Psoas muscle (tissue), 8 donors: ENCODE data around the gene LSAMP. TPM values are rescaled to one million over a fixed set of nuclear protein-coding genes. Genes with fewer than 3 reads are reported as not detected.
A peak's percentile ranks its signal among the peaks of the same experiment; 100 is the strongest.

Experiments used
- ATAC-seq, 4 donors: fragments of 200-7000 bp; cut with Tn5 transposase; one replicate each; pipeline ENCODE4 v1.9.1; 2020; ENCODE audit warnings: moderate library complexity in 3 of 4, mild to moderate bottlenecking in 2 of 4
- DNase-seq, 2 donors: peaks; one replicate each; pipeline ENCODE4 v3.0.0-alpha.2; 2020
- H3K27ac ChIP-seq: fragments of 200-600 bp; one replicate; pipeline ENCODE4 v1.8.0; 2022
- H3K27me3 ChIP-seq, 3 donors: fragments of 200-600 bp in 1 of 3; one replicate each; pipeline versions ENCODE4 v1.6.1 to v1.8.0; 2013 to 2022; ENCODE audit warnings: low read length in 2 of 3, mild to moderate bottlenecking in 2 of 3, moderate library complexity in 1 of 3; ENCODE audit not compliant: insufficient read depth in 3 of 3
- H3K36me3 ChIP-seq, 2 donors: fragments of 200-600 bp in 1 of 2; one replicate each; pipeline versions ENCODE4 v1.6.1 to v1.8.0; 2013 to 2022; ENCODE audit warnings: low read depth in 1 of 2, mild to moderate bottlenecking in 1 of 2, moderate library complexity in 1 of 2; ENCODE audit not compliant: insufficient read depth in 1 of 2
- H3K4me1 ChIP-seq: fragments of 200-600 bp; one replicate; pipeline ENCODE4 v1.8.0; 2022
- H3K4me3 ChIP-seq: fragments of 200-600 bp; one replicate; pipeline ENCODE4 v1.8.0; 2022; ENCODE audit warnings: mild to moderate bottlenecking
- H3K9me3 ChIP-seq: fragments of 200-600 bp; one replicate; pipeline ENCODE4 v1.8.0; 2022
- CTCF ChIP-seq: fragments of 200-600 bp; IDR thresholded peaks from one replicate; pipeline ENCODE4 v1.8.0; 2022; ENCODE audit warnings: antibody characterized with exemption
- WGBS, 3 donors: extraction: QIAGEN DNeasy Blood & Tissue Kit; methylation state at CpG; one replicate each; pipeline versions ENCODE4 v1.1.6 to v1.1.7; 2013; 5-methylcytosine and 5-hydroxymethylcytosine counted together
- intact Hi-C, 2 donors: fragments of 100-400 bp; cut with DNase I; formaldehyde crosslinking; loops; one replicate each; pipeline versions ENCODE4 v1.11.0 to v1.14.2; 2022
- polyA plus RNA-seq, 3 donors: library from polyadenylated mRNA; stranded (reverse); fragments of 200-250 nt; gene quantifications; one replicate each; pipeline ENCODE4 v1.2.3, GENCODE V29; 2013
- total RNA-seq, 4 donors: library from RNA; stranded (reverse); fragmentation: NEBNext Ultra II Directional in 2 of 4; extraction: Animal tissue kit (Norgen Biotek cat#: 25700) in 2 of 4; gene quantifications; one replicate each; pipeline versions ENCODE4 v1.2.1 to v1.2.4, GENCODE V29; 2021 to 2023
- donor health status: healthy with polysubstance abuse.
- donor health status: DM: no; HTN: no; CAD: no; lungs with moderate emphysema.
- donor health status: Bipolar disorder and iron deficiency.
- donor health status: healthy.
- donor health status: DM: yes; HTN: yes; CAD: no.
- donor health status: DM: no; HTN: no; CAD: no.
- donor health status: DM: no; HTN: no; CAD: no.
- donor health status: DM: yes; HTN: yes; CAD: no.

LSAMP gene
- total and polyA plus RNA-seq, 7 donors: 0.01 to 0.17 (median 0.04) TPM; not detected in 4

- intact Hi-C loops: no loop called here
- DNase-seq: no peak
- Histone ChIP-seq H3K27ac (no peak overlapping the region), H3K4me1 (no peaks in the 10 kb centered on the region), H3K9me3 (no peaks in the 10 kb centered on the region), H3K4me3 (no peak overlapping the region), H3K36me3 (no peaks in the 10 kb centered on the region), H3K27me3 (no peaks in the 10 kb centered on the region)
- peak; percentile 71 to 87 (median 78) for ATAC-seq
- WGBS, 3 donors: 66 to 75% (median 67%) methylated on average over 3 of the region's 3 CpGs
- TF ChIP-seq CTCF: no peak
These were observed 654.5 kb downstream of the LSAMP start for GRCh38 chr3:115790759-115791158.

GRCh38 chr3:115789481-115789880 lies 655.8 kb downstream of the LSAMP start:
- Histone ChIP-seq H3K27me3 (no peaks in the 10 kb centered on the region), H3K27ac (no peak overlapping the region), H3K4me1 (no peaks in the 10 kb centered on the region), H3K9me3 (no peaks in the 10 kb centered on the region), H3K36me3 (no peaks in the 10 kb centered on the region), H3K4me3 (no peak overlapping the region)
- 87 to 94% (median 93%) methylated on average over 4 of the region's 4 CpGs for WGBS, 3 donors
- intact Hi-C loops: loop anchor here (10.0 kb wide), 1 partner anchor 575 kb away; no protein-coding TSS in a partner anchor
- TF ChIP-seq CTCF: no peak
- no peak for ATAC-seq
- DNase-seq: no peak

GRCh38 chr3:115788921-115789470 lies 656.3 kb downstream of the LSAMP start:
- Histone ChIP-seq H3K4me3 (no peak overlapping the region), H3K36me3 (no peaks in the 10 kb centered on the region), H3K9me3 (no peaks in the 10 kb centered on the region), H3K27me3 (no peaks in the 10 kb centered on the region), H3K4me1 (no peaks in the 10 kb centered on the region), H3K27ac (no peak overlapping the region)
- no peak for ATAC-seq
- 68 to 72% (median 72%) methylated on average over 4 of the region's 4 CpGs for WGBS, 3 donors
- intact Hi-C loops: loop anchor here (10.0 kb wide), 1 partner anchor 574 kb away; no protein-coding TSS in a partner anchor
- no peak for DNase-seq
- TF ChIP-seq CTCF: no peak

GRCh38 chr3:115787818-115788217 lies 657.5 kb downstream of the LSAMP start:
- H3K4me1 ChIP-seq: no peaks in the 10 kb centered on the region
- no peak overlapping the region for H3K27ac ChIP-seq
- no peak for DNase-seq
- ATAC-seq: no peak
- H3K4me3 ChIP-seq: no peak overlapping the region
- 74 to 89% (median 84%) methylated on average over 2 of the region's 2 CpGs for WGBS, 3 donors
- no peak for TF ChIP-seq CTCF
- intact Hi-C loops: loop anchor here (10.0 kb wide), 1 partner anchor 573 kb away; no protein-coding TSS in a partner anchor
- no peaks in the 10 kb centered on the region for H3K27me3 ChIP-seq
- H3K9me3 ChIP-seq: no peaks in the 10 kb centered on the region
- no peaks in the 10 kb centered on the region for H3K36me3 ChIP-seq

GRCh38 chr3:115785782-115786181 lies 659.5 kb downstream of the LSAMP start:
- Histone ChIP-seq H3K4me1 (no peaks in the 10 kb centered on the region), H3K27ac (no peak overlapping the region), H3K36me3 (no peaks in the 10 kb centered on the region), H3K9me3 (no peaks in the 10 kb centered on the region), H3K27me3 (no peaks in the 10 kb centered on the region), H3K4me3 (no peak overlapping the region)
- DNase-seq (no peak), ATAC-seq (no peak)
- WGBS, 3 donors: 63 to 71% (median 64%) methylated on average over 4 of the region's 4 CpGs
- no peak for TF ChIP-seq CTCF
- intact Hi-C loops: loop anchor here (10.0 kb wide), 1 partner anchor 571 kb away; no protein-coding TSS in a partner anchor
